H9 (cell line): Measurements from ENCODE around the gene CD28. TPM values are rescaled to one million over a fixed set of nuclear protein-coding genes. Genes with fewer than 3 reads are reported as not detected.

Experiments
- DNase-seq: peaks from one replicate; pipeline ENCODE4 v3.0.0-alpha.2; 2017
- H2AFZ ChIP-seq: one replicate; pipeline ENCODE4 v1.6.1; 2013; ENCODE audit warnings: mild to moderate bottlenecking, low read length, control low read depth, moderate library complexity
- H2AK5ac ChIP-seq: 2 replicates; pipeline ENCODE4 v1.6.1; 2013; ENCODE audit warnings: low read length, control low read depth, mixed read lengths; ENCODE audit not compliant: insufficient read length
- H2BK120ac ChIP-seq: one replicate; pipeline ENCODE4 v1.6.1; 2013; ENCODE audit warnings: low read depth, mild to moderate bottlenecking, low read length, control low read depth, inconsistent platforms; ENCODE audit not compliant: poor library complexity, severe bottlenecking
- H2BK12ac ChIP-seq: 2 replicates; pipeline ENCODE4 v1.6.1; 2013; ENCODE audit warnings: low read length, control low read depth, mixed read lengths, low read depth; ENCODE audit not compliant: insufficient read length
- H2BK15ac ChIP-seq: 2 replicates; pipeline ENCODE4 v1.6.1; 2013; ENCODE audit warnings: low read depth, low read length, control low read depth
- H2BK20ac ChIP-seq: one replicate; pipeline ENCODE4 v1.6.1; 2013; ENCODE audit warnings: low read depth, mild to moderate bottlenecking, low read length, control low read depth, inconsistent platforms; ENCODE audit not compliant: poor library complexity, severe bottlenecking
- H2BK5ac ChIP-seq: 2 replicates; pipeline ENCODE4 v1.6.1; 2013; ENCODE audit warnings: low read length, control low read depth, mixed read lengths; ENCODE audit not compliant: insufficient read length
- H3K14ac ChIP-seq: 2 replicates; pipeline ENCODE4 v1.6.1; 2013; ENCODE audit warnings: low read length, control low read depth; ENCODE audit not compliant: insufficient read depth
- H3K18ac ChIP-seq: 2 replicates; pipeline ENCODE4 v1.6.1; 2013; ENCODE audit warnings: low read depth, mild to moderate bottlenecking, mixed read lengths, low read length, control low read depth; ENCODE audit not compliant: insufficient read length
- H3K23ac ChIP-seq: 2 replicates; pipeline ENCODE4 v1.6.1; 2013; ENCODE audit warnings: low read length, control low read depth, mixed read lengths, low read depth; ENCODE audit not compliant: insufficient read length
- H3K23me2 ChIP-seq: 2 replicates; pipeline ENCODE4 v1.6.1; 2013; ENCODE audit warnings: low read depth, mild to moderate bottlenecking, mixed read lengths, low read length, control low read depth; ENCODE audit not compliant: insufficient read length, poor library complexity, severe bottlenecking
- H3K27ac ChIP-seq: 2 replicates; pipeline ENCODE4 v1.5.1; 2013; ENCODE audit warnings: low read length, control low read depth, mixed read lengths, low read depth; ENCODE audit not compliant: insufficient read length
- H3K27me3 ChIP-seq: 2 replicates; pipeline ENCODE4 v1.6.1; 2013; ENCODE audit warnings: low read length, control low read depth, inconsistent platforms; ENCODE audit not compliant: insufficient read depth
- H3K4ac ChIP-seq: 2 replicates; pipeline ENCODE4 v1.6.1; 2013; ENCODE audit warnings: low read depth, mild to moderate bottlenecking, control low read depth, inconsistent platforms, low read length, moderate library complexity
- H3K4me1 ChIP-seq: 2 replicates; pipeline ENCODE4 v1.6.1; 2013; ENCODE audit warnings: low read length, control low read depth, inconsistent platforms; ENCODE audit not compliant: insufficient read depth
- H3K4me2 ChIP-seq: 2 replicates; pipeline ENCODE4 v1.6.1; 2013; ENCODE audit warnings: low read length, control low read depth, mixed read lengths; ENCODE audit not compliant: insufficient read length, insufficient read depth
- H3K56ac ChIP-seq: 2 replicates; pipeline ENCODE4 v1.6.1; 2013; ENCODE audit warnings: low read depth, mild to moderate bottlenecking, mixed read lengths, low read length, control low read depth; ENCODE audit not compliant: insufficient read length
- H3K79me1 ChIP-seq: 2 replicates; pipeline ENCODE4 v1.6.1; 2013; ENCODE audit warnings: low read depth, mild to moderate bottlenecking, moderate library complexity, low read length, control low read depth, inconsistent platforms; ENCODE audit not compliant: insufficient read depth, poor library complexity, severe bottlenecking
- H3K79me2 ChIP-seq: 2 replicates; pipeline ENCODE4 v1.6.1; 2013; ENCODE audit warnings: low read length, control low read depth, inconsistent platforms; ENCODE audit not compliant: insufficient read depth
- H3K9ac ChIP-seq: 2 replicates; pipeline ENCODE4 v1.6.1; 2013; ENCODE audit warnings: low read length, control low read depth, mixed read lengths; ENCODE audit not compliant: insufficient read length; ENCODE audit errors: extremely low read depth
- H3K9me3 ChIP-seq: one replicate; pipeline ENCODE4 v1.6.1; 2013; ENCODE audit warnings: low read depth, low read length, inconsistent platforms; ENCODE audit not compliant: control insufficient read depth
- H3T11ph ChIP-seq: one replicate; pipeline ENCODE4 v1.6.1; 2013; ENCODE audit warnings: mild to moderate bottlenecking, low read length, control low read depth, inconsistent platforms
- H4K20me1 ChIP-seq: one replicate; pipeline ENCODE4 v1.6.1; 2013; ENCODE audit not compliant: control insufficient read depth, insufficient read length, insufficient read depth
- H4K5ac ChIP-seq: 2 replicates; pipeline ENCODE4 v1.6.1; 2013; ENCODE audit warnings: low read depth, mild to moderate bottlenecking, mixed read lengths, low read length, control low read depth; ENCODE audit not compliant: insufficient read length
- H4K8ac ChIP-seq: replicated peaks from 2 replicates; pipeline ENCODE4 v1.6.1; 2013; ENCODE audit warnings: low read length, control low read depth, mixed read lengths, low read depth; ENCODE audit not compliant: insufficient read length
- H4K91ac ChIP-seq: 2 replicates; pipeline ENCODE4 v1.6.1; 2013; ENCODE audit warnings: low read depth, mild to moderate bottlenecking, moderate library complexity, mixed read lengths, low read length, control low read depth; ENCODE audit not compliant: insufficient read length
- H3K27ac Mint-ChIP-seq, 3 experiments: 2 replicates in 2 of 3; 3 replicates in 1 of 3; pipeline ENCODE4 v1.8.0; 2020 to 2021; ENCODE audit warnings: mixed read lengths in 3 of 3, mild to moderate bottlenecking in 1 of 3, moderate library complexity in 1 of 3
- H3K27me3 Mint-ChIP-seq: 2 replicates; pipeline ENCODE4 v1.8.0; 2021; ENCODE audit warnings: low read depth, mild to moderate bottlenecking, moderate library complexity, mixed read lengths
- H3K36me3 Mint-ChIP-seq, 3 experiments: 2 replicates in 2 of 3; 3 replicates in 1 of 3; pipeline ENCODE4 v1.8.0; 2020 to 2021; ENCODE audit warnings: low read depth in 3 of 3, mixed read lengths in 3 of 3; ENCODE audit not compliant: insufficient read depth in 1 of 3
- H3K4me1 Mint-ChIP-seq, 2 experiments: 2 replicates each; pipeline ENCODE4 v1.8.0; 2020; ENCODE audit warnings: mixed read lengths in 2 of 2
- H3K4me3 Mint-ChIP-seq, 2 experiments: 2 replicates in 1 of 2; 3 replicates in 1 of 2; pipeline ENCODE4 v1.8.0; 2020 to 2021; ENCODE audit warnings: mild to moderate bottlenecking in 2 of 2, mixed read lengths in 2 of 2, moderate library complexity in 1 of 2
- H3K9me3 Mint-ChIP-seq, 2 experiments: 2 replicates in 1 of 2; 3 replicates in 1 of 2; pipeline ENCODE4 v1.8.0; 2020; ENCODE audit warnings: mild to moderate bottlenecking in 2 of 2, mixed read lengths in 2 of 2, moderate library complexity in 1 of 2
- CTCF ChIP-seq: fragments of 200-600 bp; sonication (generic); conservative IDR thresholded peaks from 3 replicates; pipeline ENCODE4 v1.8.0; 2021; ENCODE audit warnings: antibody characterized with exemption, mild to moderate bottlenecking
- WGBS: extraction: QIAGEN DNeasy Blood & Tissue Kit; methylation state at CpG from one replicate; pipeline ENCODE4 v1.1.7; 2013; ENCODE audit warnings: missing lambda C conversion rate, low lambda C conversion rate, mixed read lengths; ENCODE audit not compliant: insufficient read length; ENCODE audit errors: extremely low coverage; 5-methylcytosine and 5-hydroxymethylcytosine counted together
- total RNA-seq: library from RNA; stranded (reverse); gene quantifications from 2 replicates; pipeline ENCODE4 v1.2.1, GENCODE V29; 2021

The CD28 gene
- total RNA-seq, 1 experiment from 2014 or later, result not detected

GRCh38 chr2:203756161-203756560, 49.7 kb downstream of the CD28 start:
- no peaks in the 10 kb centered on the region for H3K23me2 ChIP-seq
- H2AK5ac ChIP-seq, result no peak overlapping the region
- no peak overlapping the region for H2BK120ac ChIP-seq
- no peak overlapping the region for H3K23ac ChIP-seq
- no peak overlapping the region for H2AFZ ChIP-seq
- no peak overlapping the region for H2BK20ac ChIP-seq
- H4K5ac ChIP-seq, result no peak overlapping the region
- peaks cover 0 to 8% of the 10 kb centered on the region in 2 experiments; a peak in 1 of 4 replicates for H3K4me1 Mint-ChIP-seq
- no peak overlapping the region for H3K14ac ChIP-seq
- no peak overlapping the region for H2BK12ac ChIP-seq
- H3K9ac ChIP-seq, result no peak overlapping the region
- H3K27ac ChIP-seq, result no peak overlapping the region
- H3T11ph ChIP-seq, result no peak overlapping the region
- no CpG with 5 or more reads among the region's 1 CpG for WGBS
- H4K91ac ChIP-seq, result no peak overlapping the region
- no peak overlapping the region for H2BK5ac ChIP-seq
- H3K4me3 Mint-ChIP-seq, result no peak overlapping the region
- H2BK15ac ChIP-seq, result no peak overlapping the region
- H4K8ac ChIP-seq, result no peak overlapping the region
- H3K4me1 ChIP-seq, result no peaks in the 10 kb centered on the region
- no peaks in the 10 kb centered on the region for H3K27me3 ChIP-seq
- TF ChIP-seq CTCF, result no peak
- H3K4ac ChIP-seq, result no peak overlapping the region
- H3K56ac ChIP-seq, result no peak overlapping the region
- H3K79me2 ChIP-seq, result no peaks in the 10 kb centered on the region
- DNase-seq, result no peak
- no peak overlapping the region for H3K4me2 ChIP-seq
- no peak overlapping the region for H3K27ac Mint-ChIP-seq
- peaks cover 12 to 20% of the 10 kb centered on the region in 2 experiments for H3K9me3 Mint-ChIP-seq
- H3K36me3 Mint-ChIP-seq, result peaks cover 5 to 11% (median 6%) of the 10 kb centered on the region in 3 experiments; a peak in 5 of 7 replicates
- H3K79me1 ChIP-seq, result no peaks in the 10 kb centered on the region
- H4K20me1 ChIP-seq, result no peaks in the 10 kb centered on the region
- no peaks in the 10 kb centered on the region for H3K9me3 ChIP-seq
- H3K27me3 Mint-ChIP-seq, result no peaks in the 10 kb centered on the region
- H3K18ac ChIP-seq, result no peak overlapping the region
